Measurements from ENCODE around the gene TMEM134.
"Not testable (repeated sequence)": the region's sequence is repeated elsewhere in the genome, so short reads cannot be mapped to it uniquely, and the experiment has no call there.

Gene TMEM134

DNA sequence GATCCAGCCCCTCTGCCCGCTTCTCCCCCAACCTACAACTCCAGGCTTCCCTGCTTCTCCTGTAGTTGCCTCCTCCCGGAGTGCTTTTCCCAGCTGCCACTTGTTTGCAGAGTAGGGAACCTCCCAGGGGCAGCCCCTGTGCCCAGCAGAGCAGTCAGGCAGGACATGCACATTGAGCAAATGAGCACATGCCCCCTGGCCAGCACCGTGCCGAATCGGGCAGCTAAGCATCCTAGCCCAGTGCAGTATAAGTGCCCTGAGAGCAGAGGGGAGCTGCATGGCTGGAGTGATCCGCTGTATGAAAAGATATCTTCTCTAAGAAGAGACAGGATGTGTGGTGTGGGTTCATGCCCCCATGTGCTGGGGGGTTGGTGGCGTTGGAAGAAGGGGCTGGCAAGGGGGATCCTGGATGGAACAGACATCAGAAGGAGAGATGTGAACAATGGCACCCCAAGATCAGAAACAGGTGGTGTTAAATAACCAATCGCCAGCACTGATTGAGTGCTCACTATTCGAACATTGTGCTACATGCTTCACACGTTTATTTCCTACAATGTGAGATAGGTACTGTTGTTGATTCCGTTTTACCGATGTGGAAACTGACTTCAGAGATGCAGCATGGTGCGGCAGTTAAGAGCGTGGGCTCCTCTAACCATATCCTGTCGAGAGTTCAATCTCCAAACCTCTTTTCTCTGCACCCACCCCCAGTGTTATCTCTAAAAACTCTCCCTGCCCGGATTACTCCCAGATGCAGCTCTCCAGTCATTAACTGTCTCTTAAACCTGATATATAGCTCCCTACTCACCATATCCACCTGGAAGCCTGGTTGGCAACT is 15.0 kb upstream of the TMEM134 start:
- no peak for FAIRE-seq

DNA sequence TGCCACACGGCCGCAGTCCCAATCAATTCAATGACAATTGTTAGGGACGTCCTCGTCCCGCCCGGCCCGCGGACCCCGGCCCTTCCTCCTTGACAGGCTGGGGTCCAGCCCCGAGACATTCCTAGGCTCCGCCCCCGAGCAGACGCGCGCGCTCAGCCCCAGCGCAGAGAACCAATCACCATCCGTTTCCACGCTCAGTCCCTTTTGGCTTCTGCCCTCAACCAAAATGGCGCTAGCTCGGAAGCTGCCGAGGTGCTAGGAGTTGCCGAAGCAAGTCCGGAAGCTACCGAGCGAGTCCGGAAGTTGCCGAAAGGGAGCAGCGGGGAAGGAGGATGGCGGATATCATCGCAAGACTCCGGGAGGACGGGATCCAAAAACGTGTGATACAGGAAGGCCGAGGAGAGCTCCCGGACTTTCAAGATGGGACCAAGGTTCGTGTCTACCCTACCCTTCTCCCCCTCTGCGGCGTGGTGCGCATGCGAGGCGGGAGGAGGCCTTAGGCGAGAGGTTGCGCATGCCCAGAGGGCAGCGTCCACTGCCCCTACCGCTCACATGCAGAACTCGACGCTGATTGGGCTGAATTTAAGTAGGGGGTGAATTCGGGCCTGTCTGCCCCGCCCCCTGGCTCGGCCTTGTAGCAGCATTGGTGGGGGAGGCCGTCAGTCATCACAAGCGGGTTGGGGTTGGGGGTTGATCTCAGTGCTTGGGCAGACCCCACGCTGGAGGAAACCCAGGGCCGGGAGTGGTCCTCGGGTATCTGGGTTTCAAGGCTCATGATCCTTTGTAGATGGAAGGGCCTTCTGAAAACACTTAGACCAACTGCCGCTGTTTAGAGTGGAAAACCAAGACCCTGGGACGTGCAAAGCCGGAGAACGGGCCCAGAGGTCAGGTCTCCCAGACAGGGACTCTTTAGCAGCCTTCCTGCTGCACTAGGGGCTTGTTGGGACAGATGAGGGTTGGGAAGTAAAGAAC is 14.1 kb upstream of the TMEM134 start, which contains the start of gene AIP:
AIP (plus strand) TSS at position 200 of the 972 bp plus-strand sequence; CDS start at position 333, 133 bp downstream.
- FAIRE-seq = no peak

DNA sequence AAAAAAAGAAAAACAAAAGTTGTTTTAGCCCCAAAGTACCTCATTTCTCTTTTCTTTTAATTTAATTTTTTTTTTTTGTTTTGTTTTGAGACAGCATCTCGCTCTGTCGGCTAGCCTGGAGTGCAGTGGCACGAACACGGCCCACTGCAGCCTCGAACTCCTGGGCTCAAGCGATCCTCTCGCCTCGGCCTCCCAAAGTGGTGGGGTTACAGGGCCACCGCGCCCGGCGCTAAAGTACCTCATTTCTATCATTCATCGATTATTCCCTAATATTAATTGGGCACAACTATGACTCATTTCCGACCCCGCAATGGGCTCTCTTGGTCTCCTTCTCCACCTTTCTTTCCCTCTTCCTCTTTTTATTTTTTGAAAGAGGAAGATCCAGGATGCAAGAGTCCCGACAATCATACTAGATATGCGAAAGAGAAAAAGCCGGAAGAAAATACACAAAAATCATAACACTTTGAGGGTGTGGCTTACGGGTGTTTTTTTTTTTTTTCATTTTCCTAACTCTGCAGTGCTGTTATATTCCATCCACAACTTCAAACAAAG is 13.3 kb upstream of the TMEM134 start:
- FAIRE-seq = no peak

DNA sequence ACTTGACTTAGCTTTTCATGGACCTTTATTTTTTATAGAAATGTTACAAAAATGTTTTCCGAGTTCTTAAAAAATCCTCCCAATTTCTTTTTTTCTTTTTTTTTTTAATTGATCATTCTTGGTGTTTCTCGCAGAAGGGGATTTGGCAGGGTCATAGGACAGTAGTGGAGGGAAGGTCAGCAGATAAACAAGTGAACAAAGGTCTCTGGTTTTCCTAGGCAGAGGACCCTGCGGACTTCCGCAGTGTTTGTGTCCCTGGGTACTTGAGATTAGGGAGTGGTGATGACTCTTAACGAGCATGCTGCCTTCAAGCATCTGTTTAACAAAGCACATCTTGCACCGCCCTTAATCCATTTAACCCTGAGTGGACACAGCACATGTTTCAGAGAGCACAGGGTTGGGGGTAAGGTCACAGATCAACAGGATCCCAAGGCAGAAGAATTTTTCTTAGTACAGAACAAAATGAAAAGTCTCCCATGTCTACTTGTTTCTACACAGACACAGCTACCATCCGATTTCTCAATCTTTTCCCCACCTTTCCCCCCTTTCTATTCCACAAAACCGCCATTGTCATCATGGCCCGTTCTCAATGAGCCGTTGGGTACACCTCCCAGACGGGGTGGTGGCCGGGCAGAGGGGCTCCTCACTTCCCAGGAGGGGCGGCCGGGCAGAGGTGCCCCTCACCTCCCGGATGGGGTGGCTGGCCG is 8.4 kb upstream of the TMEM134 start:
- FAIRE-seq = not testable (repeated sequence)

DNA sequence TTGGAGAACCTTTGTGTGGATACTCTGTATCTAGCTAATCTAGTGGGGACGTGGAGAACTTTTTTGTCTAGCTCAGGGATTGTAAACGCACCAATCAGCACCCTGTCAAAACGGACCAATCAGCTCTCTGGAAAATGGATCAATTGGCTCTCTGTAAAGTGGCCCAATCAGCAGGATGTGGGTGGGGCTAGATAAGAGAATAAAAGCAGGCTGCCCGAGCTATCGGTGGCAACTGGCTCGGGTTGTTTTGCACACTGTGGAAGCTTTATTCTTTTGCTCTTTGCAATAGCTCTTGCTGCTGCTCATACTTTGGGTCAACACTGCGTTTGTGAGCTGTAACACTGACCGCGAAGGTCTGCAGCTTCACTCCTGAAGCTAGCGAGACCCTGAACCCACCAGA is 7.6 kb upstream of the TMEM134 start:
- not testable (repeated sequence) for FAIRE-seq

DNA sequence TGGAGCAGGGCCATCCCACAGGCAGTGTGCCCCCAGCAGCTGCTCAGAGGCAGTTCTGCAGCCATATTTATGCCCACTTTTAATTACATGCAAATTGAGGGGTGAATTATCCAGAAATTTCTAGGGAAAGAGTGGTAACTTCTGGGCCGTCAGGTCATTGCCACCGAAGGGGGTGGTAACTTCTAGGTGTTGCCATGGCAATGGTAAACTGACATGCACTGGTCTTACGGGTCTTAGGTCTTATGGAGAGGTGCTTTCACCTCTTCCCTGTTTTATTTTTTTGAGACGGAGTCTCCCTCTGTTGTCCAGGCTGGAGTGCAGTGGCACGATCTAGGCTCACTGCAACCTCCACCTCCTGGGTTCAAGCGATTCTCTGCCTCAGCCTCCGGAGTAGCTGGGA is 3.8 kb upstream of the TMEM134 start:
- FAIRE-seq = no peak

DNA sequence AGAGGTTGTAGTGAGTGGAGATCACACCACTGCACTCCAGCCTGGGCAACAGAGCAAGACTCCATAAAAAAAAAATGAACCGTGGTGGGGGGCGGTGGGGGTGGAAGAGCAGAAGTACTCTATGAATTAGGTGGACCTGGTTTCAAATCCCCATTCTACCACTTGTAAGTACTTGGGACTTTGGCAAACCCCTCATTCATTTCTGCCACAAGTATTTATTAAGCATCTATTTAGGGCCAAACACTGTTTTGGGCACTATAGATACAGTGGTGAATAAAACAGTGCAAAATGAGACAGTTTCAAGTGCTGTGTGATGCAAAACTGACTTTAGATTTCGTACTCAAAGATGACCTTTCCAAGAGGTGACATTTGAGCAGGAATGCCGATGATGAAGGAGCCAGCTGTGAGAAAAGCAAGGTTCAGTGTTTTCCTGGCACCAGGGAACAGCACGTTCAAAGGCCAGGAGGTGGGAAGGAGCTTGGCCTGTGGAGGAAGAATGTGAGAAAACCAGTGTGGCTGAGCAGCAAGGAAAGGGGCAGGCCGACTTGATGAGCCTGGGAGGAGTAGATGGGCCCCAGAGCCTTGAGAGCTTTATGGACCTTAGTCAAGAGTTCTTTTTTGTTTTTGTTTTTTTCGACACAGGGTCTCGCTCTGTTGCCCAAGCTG is 1.4 kb upstream of the TMEM134 start:
- FAIRE-seq = no peak

DNA sequence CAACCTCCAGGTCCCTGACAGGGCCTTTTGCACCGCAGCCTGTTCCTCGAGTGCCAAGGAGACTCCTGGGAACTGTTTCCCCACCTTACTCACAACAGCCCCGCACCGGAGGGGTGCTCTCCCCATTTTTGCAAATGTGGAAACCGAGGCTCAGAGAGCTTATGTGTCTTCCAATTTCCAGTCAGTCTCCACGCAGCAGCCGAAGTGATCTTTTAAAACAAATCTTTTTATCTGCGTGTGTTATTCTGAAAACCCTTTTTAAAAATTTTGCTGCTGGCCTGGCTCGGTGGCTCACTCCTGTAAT is 409 bp upstream of the TMEM134 start:
- no peak for FAIRE-seq

DNA sequence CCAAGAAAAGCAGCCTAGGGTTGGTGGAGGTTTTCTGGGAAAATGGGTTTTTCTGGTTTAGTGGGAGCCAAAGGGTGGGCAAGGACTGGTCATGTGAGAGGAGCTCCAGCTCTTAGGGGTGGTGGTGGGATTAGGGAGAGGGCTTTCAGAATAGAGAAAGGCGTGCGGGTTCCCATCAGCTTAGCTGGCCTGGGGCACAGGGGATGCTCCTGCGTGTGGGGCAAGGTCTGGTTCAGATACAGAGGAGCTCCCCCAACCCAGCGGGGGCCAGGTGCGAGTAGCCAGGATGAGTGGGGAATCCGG is 644 bp downstream of the TMEM134 start:
- no peak for FAIRE-seq

DNA sequence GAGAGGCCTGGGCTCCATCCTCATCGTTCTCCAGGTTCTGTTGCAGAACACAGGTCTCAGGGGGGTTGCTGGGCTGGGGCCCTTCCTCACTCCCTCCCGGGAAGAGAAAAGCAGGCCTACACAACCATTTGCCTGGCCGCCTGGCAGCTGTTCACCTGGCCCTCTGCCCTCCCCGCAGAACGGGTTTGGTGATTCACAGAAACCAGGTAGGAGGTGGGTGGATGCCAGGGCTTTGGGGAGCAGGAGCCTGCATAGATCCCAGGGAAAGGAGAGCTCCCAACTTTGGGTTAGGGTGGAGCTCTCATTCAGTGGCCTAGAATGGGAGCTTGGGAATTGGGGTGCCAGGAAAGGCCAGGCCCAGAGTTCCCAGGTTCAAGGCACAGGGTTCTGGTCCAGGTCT is 995 bp downstream of the TMEM134 start:
- FAIRE-seq = no peak

DNA sequence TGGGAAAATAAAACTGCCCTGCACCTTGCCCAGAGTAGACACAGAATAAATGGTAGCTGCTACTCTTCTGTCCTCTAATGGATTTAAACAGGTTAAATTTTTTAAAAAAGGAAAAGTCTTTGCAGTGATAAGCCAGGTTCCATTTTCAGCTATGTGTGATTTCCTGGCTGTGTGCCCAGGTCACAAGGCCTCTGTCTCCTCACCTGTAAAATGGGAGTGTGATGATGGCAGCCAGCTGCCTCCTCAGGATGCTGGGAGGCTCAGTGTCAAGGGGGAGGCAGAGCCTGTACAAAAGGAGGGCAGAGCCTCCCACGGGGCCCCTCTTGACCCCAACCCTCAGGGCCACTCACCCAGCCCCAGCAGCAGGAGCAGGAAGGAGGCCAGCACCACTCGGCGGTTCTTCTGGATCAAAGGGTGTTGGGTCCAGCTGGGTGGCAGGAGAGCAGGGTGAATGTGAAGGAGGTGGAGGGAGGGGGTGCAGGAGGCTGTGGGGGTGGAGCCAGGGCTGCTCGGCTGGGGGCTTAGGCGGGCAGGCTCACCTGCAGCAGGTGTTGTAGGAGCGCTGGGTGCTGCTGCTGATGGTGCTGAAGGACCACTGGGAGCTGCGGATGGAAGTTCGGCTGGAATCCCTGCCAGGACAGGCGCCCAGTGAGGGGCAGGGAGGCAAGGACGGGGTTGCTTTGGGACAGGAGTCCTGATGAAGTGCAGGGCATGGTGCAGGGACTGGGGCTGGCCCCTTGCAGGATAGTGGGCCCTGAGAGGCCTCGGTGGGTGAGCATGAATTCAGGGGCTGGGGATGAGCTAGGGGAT is 1.9 kb downstream of the TMEM134 start:
- FAIRE-seq = no peak

DNA sequence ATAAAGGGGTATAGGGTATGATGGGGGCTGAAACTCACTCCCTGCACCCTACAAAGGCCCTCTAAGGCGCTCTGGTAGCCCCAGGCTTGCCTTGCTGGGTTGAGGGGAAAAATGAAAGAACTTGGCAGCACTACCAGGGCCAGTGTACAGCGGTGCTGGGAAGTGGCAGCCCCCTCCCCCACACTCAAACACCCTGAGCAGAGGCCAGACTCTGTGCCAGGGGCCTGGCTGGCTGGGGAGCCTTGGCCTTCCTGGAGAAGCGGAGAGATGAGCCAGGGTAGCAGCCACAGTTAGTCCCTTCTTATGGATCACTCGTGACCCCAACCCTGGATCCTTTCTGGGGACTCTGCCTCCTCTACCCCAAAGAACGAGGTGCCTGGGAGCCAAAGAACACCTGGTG is 2.7 kb downstream of the TMEM134 start:
- FAIRE-seq = no peak

DNA sequence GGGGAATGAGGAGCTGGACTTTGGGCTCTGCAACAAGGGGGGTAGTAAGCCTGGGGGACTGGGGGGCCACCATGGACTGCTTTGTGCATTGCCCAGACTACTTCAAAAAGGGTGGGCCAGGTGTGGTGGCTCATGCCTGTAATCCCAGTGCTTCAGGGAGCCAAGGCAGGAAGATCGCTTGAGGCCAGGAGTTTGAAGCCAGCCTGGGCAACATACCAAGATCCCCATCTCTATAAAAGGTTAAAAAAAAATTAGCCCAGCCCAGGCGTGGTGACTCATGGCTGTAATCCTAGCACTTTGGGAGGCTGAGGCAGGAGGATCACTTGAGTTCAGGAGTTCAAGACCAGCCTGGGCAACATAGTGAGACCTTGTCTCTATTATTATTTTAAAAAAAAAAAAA is 3.5 kb downstream of the TMEM134 start:
- not testable (repeated sequence) for FAIRE-seq

DNA sequence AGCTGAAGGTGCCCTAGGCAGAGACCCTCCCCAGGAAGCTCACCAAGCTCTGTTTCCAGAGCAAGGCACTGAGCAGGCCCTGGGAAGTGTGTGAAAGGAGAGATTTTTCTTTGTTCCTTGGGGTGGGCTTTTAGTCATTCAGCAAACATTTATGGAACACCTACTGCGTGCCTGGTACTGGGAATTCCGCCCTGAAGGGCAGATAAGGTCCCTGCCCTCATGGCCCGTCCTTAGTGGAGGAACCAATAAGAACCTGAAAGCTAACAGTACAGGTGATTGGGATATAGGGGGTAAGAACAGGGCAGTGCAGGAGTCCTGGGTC is 3.9 kb downstream of the TMEM134 start:
- no peak for FAIRE-seq

DNA sequence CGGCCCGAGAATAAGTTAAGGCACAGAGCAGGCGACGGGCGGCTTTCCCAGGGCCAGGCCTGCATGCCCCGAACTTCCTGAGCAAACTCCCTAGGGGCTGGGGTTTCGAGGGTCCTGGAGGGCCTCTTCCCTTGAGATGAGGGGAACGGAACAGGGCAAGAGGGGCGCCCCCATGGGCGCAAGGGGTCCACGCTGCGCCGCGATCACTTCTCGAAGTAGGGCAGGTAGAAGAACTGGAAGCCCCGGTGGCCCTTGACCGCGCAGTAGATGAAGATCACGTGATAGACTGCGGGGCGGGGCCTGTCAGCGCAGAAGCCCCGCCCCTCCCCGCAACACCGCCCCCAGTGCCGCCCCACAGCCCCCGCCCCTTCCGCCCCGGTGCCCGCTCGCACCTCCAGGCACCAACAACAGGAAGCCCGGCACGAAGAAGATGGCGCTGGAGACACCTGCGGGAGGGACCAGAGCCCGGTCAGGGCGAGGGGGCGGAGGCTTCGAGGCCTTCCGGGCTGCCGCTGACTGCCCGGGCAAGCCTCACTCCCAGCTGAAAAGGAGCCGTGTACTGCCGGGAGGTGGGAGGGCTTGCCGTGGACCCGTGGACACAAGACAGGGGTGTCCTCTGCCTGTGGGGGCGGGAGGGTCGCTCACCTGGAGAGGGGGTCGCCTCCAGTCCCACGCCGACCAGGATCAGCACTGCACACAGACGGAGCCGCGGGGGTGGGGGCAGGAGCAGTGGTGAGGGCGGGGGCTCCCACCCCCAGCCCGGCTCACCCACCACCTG is 4.5 kb downstream of the TMEM134 start:
- no peak for FAIRE-seq

DNA sequence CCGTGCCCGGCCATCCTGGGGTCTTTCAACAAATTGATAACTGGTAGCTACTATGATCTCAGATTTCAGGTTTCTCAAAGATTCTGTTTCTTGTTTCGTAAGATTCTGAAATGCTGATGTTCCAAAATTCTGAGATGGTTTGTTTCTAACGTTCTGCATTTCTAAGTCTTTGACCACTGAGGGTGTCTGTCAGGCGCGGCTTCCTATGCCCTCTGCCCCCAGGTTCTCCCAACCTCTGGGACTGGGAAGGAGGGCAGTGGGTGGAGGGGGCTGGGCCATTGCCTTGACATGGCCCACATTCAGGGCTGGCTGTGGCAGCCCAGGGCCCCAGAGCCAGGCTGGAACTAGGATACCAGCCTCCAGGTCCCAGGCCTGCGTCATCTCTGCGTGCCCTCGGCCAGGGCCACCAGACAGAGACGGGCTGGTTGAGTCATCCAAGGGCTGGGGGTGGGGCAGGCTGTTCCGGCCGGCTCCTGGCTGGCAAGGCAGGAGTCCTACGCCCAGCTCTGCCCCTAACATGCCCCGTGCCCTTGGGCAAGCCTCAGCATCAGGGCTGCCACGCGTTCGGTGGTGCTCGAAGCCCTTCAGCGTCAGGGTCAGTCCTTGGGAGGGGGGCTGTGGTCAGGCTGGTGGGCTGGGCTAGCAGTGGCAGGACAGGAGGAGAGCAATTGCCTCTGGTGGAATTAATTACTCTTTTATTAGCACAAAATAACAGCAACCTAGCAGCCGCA is 5.2 kb downstream of the TMEM134 start:
- FAIRE-seq = no peak

DNA sequence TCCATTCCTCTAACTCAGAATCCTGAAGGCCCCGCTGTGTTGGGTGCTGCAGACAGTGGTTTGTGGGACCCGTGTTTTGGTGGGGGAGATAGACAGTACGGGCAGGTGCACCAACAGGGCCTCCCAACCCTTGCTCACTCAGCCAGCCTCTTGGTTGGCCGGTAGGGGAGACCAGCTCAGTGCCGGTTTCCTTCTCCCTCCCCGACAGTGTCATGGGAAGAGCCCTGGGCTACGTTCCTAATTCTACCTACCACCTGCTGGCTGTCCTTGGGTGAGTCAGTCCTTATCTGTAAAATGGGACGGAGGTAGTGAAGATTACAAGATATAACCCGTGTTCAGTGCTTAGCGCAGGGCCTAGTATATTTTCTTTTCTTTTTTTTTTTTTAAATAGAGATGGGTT is 5.9 kb downstream of the TMEM134 start:
- FAIRE-seq = no peak

DNA sequence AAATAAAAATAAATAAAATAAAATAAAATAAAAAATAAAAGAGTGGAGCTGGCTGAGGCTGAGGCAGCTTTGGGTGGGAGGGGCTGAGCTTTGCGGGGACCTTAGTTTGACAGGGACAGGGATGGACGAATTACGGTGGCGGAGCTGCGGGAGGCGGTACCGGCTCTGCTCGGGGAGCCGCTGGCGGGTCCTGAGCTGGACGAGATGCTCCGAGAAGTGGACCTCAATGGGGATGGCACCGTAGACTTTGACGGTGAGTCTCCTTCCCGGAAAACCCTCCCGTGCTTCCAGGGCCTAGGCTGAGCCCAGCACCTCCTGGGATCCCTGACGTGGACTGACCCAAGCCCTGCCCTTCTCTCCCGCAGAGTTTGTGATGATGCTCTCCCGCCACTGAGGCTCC is 10.8 kb downstream of the TMEM134 start:
- no peak for FAIRE-seq

DNA sequence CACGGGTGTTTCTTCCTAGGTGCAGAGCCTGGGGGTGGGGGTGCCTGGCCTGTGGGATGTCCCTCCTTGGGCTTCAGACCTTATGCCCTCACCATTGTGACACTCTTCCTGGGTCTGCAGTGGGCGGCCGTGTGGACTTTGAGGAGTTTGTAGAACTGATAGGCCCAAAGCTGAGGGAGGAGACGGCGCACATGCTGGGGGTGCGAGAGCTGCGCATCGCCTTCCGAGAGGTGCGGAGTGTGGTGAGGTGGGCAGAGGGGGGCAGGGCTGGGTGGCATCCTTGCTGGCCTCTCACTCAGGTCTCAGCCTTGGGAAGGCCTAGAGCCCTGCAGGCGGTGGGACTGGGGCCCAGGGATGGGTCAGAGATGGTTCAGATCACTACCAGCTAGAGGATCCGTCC is 11.6 kb downstream of the TMEM134 start:
- no peak for FAIRE-seq

DNA sequence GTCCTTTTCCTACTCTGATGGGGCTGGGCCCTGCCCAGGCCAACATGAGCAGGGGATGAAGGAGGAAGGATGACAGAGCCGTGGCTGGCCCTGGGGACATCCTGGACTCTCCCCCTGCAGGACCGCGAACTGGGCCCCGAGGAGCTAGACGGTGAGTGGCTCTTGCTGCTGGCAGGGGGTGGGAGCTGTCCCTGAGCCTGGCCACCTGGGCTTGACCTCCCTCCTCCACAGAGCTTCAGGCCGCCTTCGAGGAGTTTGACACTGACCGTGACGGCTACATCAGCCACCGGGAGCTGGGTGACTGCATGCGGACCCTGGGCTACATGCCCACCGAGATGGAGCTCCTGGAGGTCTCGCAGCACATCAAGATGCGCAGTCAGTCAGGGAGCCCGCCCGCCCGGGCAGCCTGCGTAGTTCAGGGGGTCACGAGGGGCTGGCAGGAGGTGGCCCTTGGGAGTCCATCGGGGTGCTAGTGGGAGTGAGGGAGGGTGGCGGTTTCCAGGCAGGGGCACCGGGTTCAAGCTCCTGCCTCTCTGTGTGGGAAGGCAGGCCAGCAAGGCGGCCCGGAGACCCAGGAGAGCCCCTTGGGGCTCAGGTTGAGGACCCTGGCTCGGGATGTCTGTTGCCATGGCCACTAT is 12.9 kb downstream of the TMEM134 start:
- FAIRE-seq = no peak
